GM19395 (cell line): ENCODE results near the gene ELL2.
"Not testable (repeated sequence)": the region's sequence is repeated elsewhere in the genome, so short reads cannot be mapped to it uniquely, and the experiment has no call there.

Source experiments
- ATAC-seq: cut with Tn5 transposase; IDR thresholded peaks from one replicate; pipeline ENCODE4 v1.9.1; 2021; ENCODE audit warnings: mild to moderate bottlenecking, moderate library complexity; ENCODE audit not compliant: unreplicated experiment

The ELL2 gene

GRCh38 chr5:95931079-95931833, 30.4 kb downstream of the ELL2 start:
- no peak for ATAC-seq

GRCh38 chr5:95930141-95930930, 31.3 kb downstream of the ELL2 start:
- no peak for ATAC-seq

GRCh38 chr5:95928724-95929253, 32.9 kb downstream of the ELL2 start:
- no peak for ATAC-seq

GRCh38 chr5:95927927-95928723, 33.5 kb downstream of the ELL2 start:
- peak; percentile 44 for ATAC-seq

GRCh38 chr5:95927300-95927699, 34.4 kb downstream of the ELL2 start:
- not testable (repeated sequence) for ATAC-seq

GRCh38 chr5:95925939-95926338, 35.7 kb downstream of the ELL2 start:
- peak; percentile 64 for ATAC-seq

- no peak for ATAC-seq
These were observed 36.3 kb downstream of the ELL2 start for GRCh38 chr5:95925378-95925744.

- ATAC-seq: peak; percentile 28
These were observed 36.8 kb downstream of the ELL2 start for GRCh38 chr5:95924720-95925377.

GRCh38 chr5:95923918-95924544, 37.6 kb downstream of the ELL2 start:
- peak; percentile 37 for ATAC-seq

GRCh38 chr5:95922798-95923197, 38.9 kb downstream of the ELL2 start:
- ATAC-seq: no peak

- no peak for ATAC-seq
These were observed 40.1 kb downstream of the ELL2 start for GRCh38 chr5:95921501-95921900.

- ATAC-seq: no peak
These were observed 40.8 kb downstream of the ELL2 start for GRCh38 chr5:95920822-95921221.

- ATAC-seq: no peak
These were observed 42.0 kb downstream of the ELL2 start for GRCh38 chr5:95919658-95920057.

GRCh38 chr5:95918421-95919006, 43.1 kb downstream of the ELL2 start:
- no peak for ATAC-seq

GRCh38 chr5:95917207-95917606, 44.4 kb downstream of the ELL2 start:
- ATAC-seq: no peak

- ATAC-seq: no peak
These were observed 45.0 kb downstream of the ELL2 start for GRCh38 chr5:95916687-95917085.

- ATAC-seq: peak; percentile 57
These were observed 45.5 kb downstream of the ELL2 start for GRCh38 chr5:95915999-95916686.

- no peak for ATAC-seq
These were observed 48.0 kb downstream of the ELL2 start for GRCh38 chr5:95913663-95914062.

GRCh38 chr5:95912029-95912428, 49.6 kb downstream of the ELL2 start:
- ATAC-seq: no peak
